ENCODE results near the gene ZNF431. TPM values are rescaled to one million over a fixed set of nuclear protein-coding genes. Genes with fewer than 3 reads are reported as not detected.

ZNF431 gene
- total and polyA plus RNA-seq, 2 of the 8 experiments (the other 6 are each of a cell fraction or from before 2014, with no cell fraction given): 6.7 to 43.2 TPM

GRCh38 chr19:21141787-21142464, at the start of gene ZNF431 (continued):
- TF ChIP-seq USF2 (IDR thresholded peaks at IDR 0.05; ENCODE audit: low read length): no peak; the same call in 1 of the 2 replicates
- TF ChIP-seq YY1 (IDR thresholded peaks at IDR 0.05; ENCODE audit: low read depth, low read length): peak; percentile 89
- peak; percentile 81 for TF ChIP-seq PHF8 (conservative IDR thresholded peaks at IDR 0.05; ENCODE audit: low read depth, low read length)
- 0 out of 2 replicates have a peak, but pooled peaks have one; percentile 49 for TF ChIP-seq RBBP5 (IDR thresholded peaks at IDR 0.05; ENCODE audit: borderline replicate concordance, low read depth, low read length)
- peak; percentile 14 to 63; a peak in 2 of 4 replicates for TF ChIP-seq SIN3A (conservative IDR thresholded peaks at IDR 0.05 in 1 of 2, IDR thresholded peaks at IDR 0.05 in 1 of 2; ENCODE audit: low read depth in 1 of 2, low read length in 2 of 2)
- no peak for TF ChIP-seq ZNF274 (IDR thresholded peaks at IDR 0.05; ENCODE audit: borderline replicate concordance, extremely low read depth, low read length)
- peak; percentile 14 for TF ChIP-seq TAF7 (optimal IDR thresholded peaks at IDR 0.05; ENCODE audit: borderline replicate concordance, low read depth, low read length)
- no peak for TF ChIP-seq CBX8 (IDR thresholded peaks at IDR 0.05; ENCODE audit: borderline replicate concordance, low read depth, low read length)
- TF ChIP-seq TCF12 (IDR thresholded peaks at IDR 0.05; ENCODE audit: low read depth, low read length): 0 out of 2 replicates have a peak, but pooled peaks have one; percentile 4
- peak; percentile 71 for TF ChIP-seq SAP30 (IDR thresholded peaks at IDR 0.05; ENCODE audit: insufficient read depth, insufficient replicate concordance, low read length)
- no peak for TF ChIP-seq EP300 (IDR thresholded peaks at IDR 0.05; ENCODE audit: borderline replicate concordance in 1 of 2, low read depth in 2 of 2, low read length in 2 of 2)
- peak; percentile 84 to 98 for TF ChIP-seq POLR2A (IDR thresholded peaks at IDR 0.05; ENCODE audit: control extremely low read depth in 1 of 2, low read depth in 2 of 2, low read length in 2 of 2)
- TF ChIP-seq TEAD4 (IDR thresholded peaks at IDR 0.05; ENCODE audit: low read depth, low read length): no peak
- 0 out of 4 replicates have a peak, but pooled peaks of 1 of the 2 experiments have one; percentile 60 for TF ChIP-seq HDAC2 (IDR thresholded peaks at IDR 0.05; ENCODE audit: borderline replicate concordance in 1 of 2, low read depth in 2 of 2, low read length in 2 of 2)
- peak; percentile 9; the same call in 1 of the 2 replicates for TF ChIP-seq SP2 (IDR thresholded peaks at IDR 0.05; ENCODE audit: low read length)
